Hematopoietic multipotent progenitor cell (in vitro differentiated cells): ENCODE results near the gene GPN2. TPM values are rescaled to one million over a fixed set of nuclear protein-coding genes. Genes with fewer than 3 reads are reported as not detected.
A peak's percentile ranks its signal among the peaks of the same experiment; 100 is the strongest.
"Not testable (repeated sequence)": the region's sequence is repeated elsewhere in the genome, so short reads cannot be mapped to it uniquely, and the experiment has no call there.

ENCODE experiments used
- DNase-seq, 3 donors: peaks; one replicate each; pipeline ENCODE4 v3.0.0-alpha.2; 2011 to 2015; ENCODE audit warnings: low read depth in 2 of 3, low spot score in 2 of 3
- total RNA-seq: library from RNA; depleted of rRNA; stranded (reverse); fragments of >200 nt; gene quantifications from one replicate; pipeline ENCODE4 v1.2.3, GENCODE V29; 2012

Gene GPN2
- total RNA-seq, 1 donor, result 25.6 TPM

GRCh38 chr1:26907071-26907917, 17.2 kb upstream of the GPN2 start:
- no peak for DNase-seq

- no peak for DNase-seq
These were observed 10.9 kb upstream of the GPN2 start for GRCh38 chr1:26900815-26901511.

GRCh38 chr1:26900001-26900814, 10.1 kb upstream of the GPN2 start, which contains the start of gene GPATCH3:
Gene GPATCH3 (minus strand): TSS chr1:26900467. CDS start chr1:26900442, 25 bp downstream.
- DNase-seq, result peak; percentile 81 to 93 (median 91)

DNA sequence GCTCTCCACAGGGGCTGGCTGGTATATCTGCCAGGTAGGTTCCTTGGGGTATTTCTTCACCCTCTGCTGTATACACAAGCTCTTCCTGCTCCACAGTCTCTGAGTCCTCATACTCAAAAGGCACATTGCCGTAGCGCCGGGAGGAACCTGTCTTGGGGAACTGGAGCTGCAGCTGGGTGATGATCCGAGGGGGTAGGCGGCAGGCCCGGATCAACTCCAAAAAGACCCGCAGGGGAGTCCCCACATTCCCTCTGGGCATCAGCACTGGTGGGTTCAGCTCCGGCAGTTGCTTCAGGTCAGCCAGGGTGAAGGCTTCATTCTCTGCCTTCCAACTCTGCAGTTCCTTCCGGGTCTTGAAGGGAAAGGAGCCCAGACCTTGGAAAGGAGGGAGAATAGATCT, 7.3 kb upstream of the GPN2 start:
- no peak for DNase-seq

DNA sequence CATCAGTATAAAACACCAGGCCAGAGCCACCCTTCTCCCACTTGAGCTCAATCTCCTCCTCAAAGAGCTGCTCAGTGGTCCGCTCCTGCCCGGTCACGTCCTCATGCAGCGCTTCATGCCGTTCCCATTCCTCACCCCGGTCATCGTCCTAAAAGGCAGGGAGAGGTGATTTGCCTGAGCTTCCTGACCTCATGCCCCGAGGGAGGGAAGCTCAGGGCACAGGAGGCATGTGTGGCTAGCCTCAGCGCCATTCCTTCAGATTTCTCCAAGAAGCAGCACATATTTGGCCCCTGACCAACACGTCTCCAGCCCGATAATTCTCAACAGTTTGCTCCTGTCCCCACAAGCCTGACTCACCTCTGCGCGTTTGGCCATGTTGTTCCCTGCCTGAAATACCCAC, 4.2 kb upstream of the GPN2 start:
- DNase-seq, result no peak

DNA sequence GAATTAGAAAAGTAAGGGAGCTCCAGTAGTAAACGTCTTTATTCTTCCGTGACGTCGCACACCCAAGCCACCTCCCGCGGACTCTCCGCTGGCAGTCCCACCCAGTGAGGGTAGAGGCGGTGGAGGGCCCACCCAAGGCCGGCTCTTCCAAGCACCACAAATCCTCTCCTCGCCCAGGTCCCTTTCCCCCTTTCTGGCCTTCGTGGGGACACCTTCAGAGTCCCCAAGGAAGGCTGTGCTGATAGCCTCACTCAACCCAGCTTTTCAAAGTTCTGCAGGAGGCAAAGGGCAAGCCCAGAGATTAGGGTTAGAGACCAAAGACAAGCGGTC, 349 bp upstream of the GPN2 start:
- DNase-seq, result no peak

GRCh38 chr1:26888231-26888630, 1.9 kb downstream of the GPN2 start:
- no peak for DNase-seq

DNA sequence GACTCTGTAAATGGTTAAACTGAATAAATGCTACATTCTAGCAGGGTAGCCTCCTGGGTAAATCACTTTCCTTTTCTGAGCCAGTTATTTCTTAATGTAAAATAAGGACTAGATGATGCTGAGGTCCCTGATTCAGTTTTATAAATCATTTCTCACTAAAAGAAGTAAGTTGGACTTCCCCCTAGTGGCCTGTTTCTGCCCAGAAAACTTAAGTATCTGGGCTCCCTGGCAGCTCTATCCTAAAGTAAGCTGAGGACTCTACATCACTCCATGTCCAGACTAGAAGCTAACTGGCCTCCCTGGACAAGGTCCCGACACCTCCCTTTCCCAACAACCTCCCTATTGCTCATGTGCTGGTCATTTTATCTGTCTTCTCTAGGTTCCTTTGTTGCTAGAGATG, 3.0 kb downstream of the GPN2 start:
- DNase-seq, result peak in 1 of 3 donors; percentile 59

- DNase-seq, result no peak
These were observed 7.2 kb downstream of the GPN2 start for GRCh38 chr1:26882696-26883463.

- DNase-seq, result not testable (repeated sequence)
These were observed 8.5 kb downstream of the GPN2 start for GRCh38 chr1:26881611-26882010.

DNA sequence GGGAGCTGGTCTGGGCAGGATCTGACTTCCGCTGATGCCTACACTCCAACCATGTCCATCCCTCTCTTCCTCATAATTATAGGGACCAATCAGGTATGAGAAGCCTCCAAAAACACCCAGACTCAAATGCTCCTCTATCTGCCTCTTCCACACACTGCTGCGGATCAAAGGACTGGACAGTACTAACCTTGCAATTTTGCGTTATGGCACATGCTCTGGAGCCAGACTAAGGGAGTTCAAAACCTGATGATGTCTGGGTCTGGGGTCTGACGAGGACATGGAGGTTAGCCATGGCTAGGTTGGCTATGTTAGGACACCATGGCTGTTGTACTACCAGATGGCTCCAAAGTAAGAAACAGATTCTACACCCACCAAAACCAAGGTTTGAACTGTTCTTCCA, 10.3 kb downstream of the GPN2 start:
- no peak for DNase-seq

- DNase-seq, result no peak
These were observed 12.8 kb downstream of the GPN2 start for GRCh38 chr1:26877326-26877725.

GRCh38 chr1:26874896-26875295, 15.2 kb downstream of the GPN2 start:
- no peak for DNase-seq

DNA sequence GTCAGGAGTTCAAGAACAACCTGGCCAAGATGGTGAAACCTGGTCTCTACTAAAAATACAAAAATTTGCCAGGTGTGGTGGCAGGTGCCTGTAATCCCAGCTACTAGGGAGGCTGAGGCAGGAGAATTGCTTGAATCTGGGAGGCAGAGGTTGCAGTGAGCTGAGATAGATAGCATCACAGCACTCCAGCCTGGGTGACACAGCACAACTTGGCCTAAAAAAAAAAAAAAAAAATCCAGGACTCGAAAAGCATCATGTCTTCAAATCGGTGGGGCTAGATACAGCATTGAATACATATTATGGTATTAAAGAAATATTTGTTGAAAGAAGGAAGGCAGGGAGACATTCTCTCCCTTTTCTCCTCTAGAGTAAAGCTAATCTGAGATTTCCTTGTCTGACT, 17.0 kb downstream of the GPN2 start:
- not testable (repeated sequence) for DNase-seq

DNA sequence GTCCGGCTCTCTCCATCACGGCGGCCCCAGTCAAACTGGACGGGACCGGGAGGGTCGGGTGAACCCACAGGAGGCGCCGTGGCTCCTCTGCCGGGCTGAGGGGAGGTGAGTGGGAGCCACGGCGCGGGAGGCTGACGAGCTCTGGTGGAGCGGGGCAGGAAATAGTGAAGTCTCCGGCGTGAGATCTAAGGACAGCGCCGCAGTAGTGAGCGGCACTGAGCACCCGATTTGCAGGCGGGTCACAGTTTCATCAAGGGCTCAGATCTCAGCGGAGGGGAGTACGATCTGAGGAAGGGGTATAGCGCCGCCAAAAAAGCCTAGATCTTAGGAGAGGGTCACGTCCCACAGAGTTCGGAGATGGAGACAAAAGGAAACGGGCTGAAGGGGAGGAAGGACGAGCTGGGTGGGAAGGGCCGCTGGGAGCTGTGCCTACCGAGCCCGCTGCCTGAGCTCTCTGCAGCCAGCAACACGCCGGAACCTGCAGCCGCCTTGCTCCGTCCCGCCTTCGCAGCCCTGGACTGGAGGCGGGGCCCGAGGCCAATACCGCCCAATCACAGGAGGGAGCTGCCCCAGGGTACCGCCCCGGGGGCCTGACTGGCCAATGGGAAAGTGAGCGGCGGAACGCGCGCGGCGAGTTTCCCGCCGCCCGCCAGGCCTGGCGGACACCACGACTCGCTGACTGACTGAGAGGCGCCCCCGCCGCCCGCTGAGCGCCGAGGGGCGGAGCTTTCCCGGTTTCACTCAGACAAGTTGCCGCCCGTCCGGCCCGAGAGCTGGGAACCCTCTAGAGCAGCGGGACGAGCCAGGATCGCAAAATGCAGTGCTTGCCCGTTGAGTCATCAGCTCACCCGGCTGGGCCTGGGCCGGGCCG, 25.2 kb downstream of the GPN2 start:
- peak; percentile 83 to 95 (median 94) for DNase-seq

DNA sequence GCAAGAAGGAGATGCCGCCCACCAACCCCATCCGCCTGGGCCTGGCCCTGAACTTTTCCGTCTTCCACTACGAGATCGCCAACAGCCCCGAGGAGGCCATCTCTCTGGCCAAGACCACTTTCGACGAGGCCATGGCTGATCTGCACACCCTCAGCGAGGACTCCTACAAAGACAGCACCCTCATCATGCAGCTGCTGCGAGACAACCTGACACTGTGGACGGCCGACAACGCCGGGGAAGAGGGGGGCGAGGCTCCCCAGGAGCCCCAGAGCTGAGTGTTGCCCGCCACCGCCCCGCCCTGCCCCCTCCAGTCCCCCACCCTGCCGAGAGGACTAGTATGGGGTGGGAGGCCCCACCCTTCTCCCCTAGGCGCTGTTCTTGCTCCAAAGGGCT, 26.4 kb downstream of the GPN2 start:
- DNase-seq, result no peak

GRCh38 chr1:26862781-26863684, 27.1 kb downstream of the GPN2 start, which contains the start of gene SFN:
Gene SFN (plus strand): TSS chr1:26863149. CDS start chr1:26863213, 64 bp downstream.
- DNase-seq, result peak in 1 of 3 donors; percentile 19

DNA sequence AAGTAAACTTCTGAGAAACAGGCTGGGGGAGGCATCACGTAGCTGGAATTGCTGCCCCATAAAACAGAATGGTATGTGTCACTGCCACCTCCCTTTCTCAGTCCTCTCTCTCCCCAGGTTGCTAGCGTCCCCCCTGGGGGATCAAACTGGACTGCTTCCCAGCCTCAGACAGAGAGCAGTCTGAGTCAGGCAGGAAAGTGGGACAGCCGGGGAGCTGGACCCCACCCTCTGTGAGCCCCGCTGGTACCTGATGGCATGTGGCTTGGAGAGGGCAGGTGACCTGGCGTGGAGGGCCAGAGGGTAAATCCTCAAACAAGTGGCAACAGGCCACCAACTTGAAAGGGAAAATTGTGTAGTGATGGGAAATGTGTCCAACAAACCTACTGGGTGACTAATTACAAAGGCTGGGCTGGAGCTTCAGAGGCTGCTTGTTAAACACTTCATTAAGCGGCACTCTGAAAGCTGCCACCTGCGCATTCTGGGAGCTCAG, 28.1 kb downstream of the GPN2 start:
- no peak for DNase-seq
